ENCODE results near the gene MAML2. TPM values are rescaled to one million over a fixed set of nuclear protein-coding genes. Genes with fewer than 3 reads are reported as not detected.

Gene MAML2
- polyA plus RNA-seq, 3 donors = 30.0 to 33.8 (median 30.9) TPM

GRCh38 chr11:96167203-96167758, 175.7 kb downstream of the MAML2 start:
- DNase-seq (ENCODE audit: low read depth in 3 of 3, low spot score in 2 of 3) = no peak

- no peak for DNase-seq (ENCODE audit: low read depth in 3 of 3, low spot score in 2 of 3)
These were observed 180.0 kb downstream of the MAML2 start for GRCh38 chr11:96162816-96163499.

- DNase-seq (ENCODE audit: low read depth in 3 of 3, low spot score in 2 of 3) = no peak
These were observed 181.5 kb downstream of the MAML2 start for GRCh38 chr11:96161307-96162089.

- no peak for DNase-seq (ENCODE audit: low read depth in 3 of 3, low spot score in 2 of 3)
These were observed 182.2 kb downstream of the MAML2 start for GRCh38 chr11:96160732-96161306.

GRCh38 chr11:96159968-96160367, 183.0 kb downstream of the MAML2 start:
- no peak for DNase-seq (ENCODE audit: low read depth in 3 of 3, low spot score in 2 of 3)

- no peak for DNase-seq (ENCODE audit: low read depth in 3 of 3, low spot score in 2 of 3)
These were observed 184.9 kb downstream of the MAML2 start for GRCh38 chr11:96158126-96158525.

GRCh38 chr11:96157517-96157873, 185.5 kb downstream of the MAML2 start:
- no peak for DNase-seq (ENCODE audit: low read depth in 3 of 3, low spot score in 2 of 3)

GRCh38 chr11:96156379-96156722, 186.6 kb downstream of the MAML2 start:
- no peak for DNase-seq (ENCODE audit: low read depth in 3 of 3, low spot score in 2 of 3)

GRCh38 chr11:96155627-96156378, 187.2 kb downstream of the MAML2 start:
- DNase-seq (ENCODE audit: low read depth in 3 of 3, low spot score in 2 of 3) = peak in 1 of 3 donors; percentile 75

GRCh38 chr11:96154802-96155520, 188.0 kb downstream of the MAML2 start:
- no peak for DNase-seq (ENCODE audit: low read depth in 3 of 3, low spot score in 2 of 3)

- no peak for DNase-seq (ENCODE audit: low read depth in 3 of 3, low spot score in 2 of 3)
These were observed 190.4 kb downstream of the MAML2 start for GRCh38 chr11:96152623-96153022.

GRCh38 chr11:96151501-96151900, 191.5 kb downstream of the MAML2 start:
- DNase-seq (ENCODE audit: low read depth in 3 of 3, low spot score in 2 of 3) = no peak

GRCh38 chr11:96150609-96151008, 192.4 kb downstream of the MAML2 start:
- no peak for DNase-seq (ENCODE audit: low read depth in 3 of 3, low spot score in 2 of 3)

- DNase-seq (ENCODE audit: low read depth in 3 of 3, low spot score in 2 of 3) = no peak
These were observed 193.0 kb downstream of the MAML2 start for GRCh38 chr11:96149743-96150555.

- no peak for DNase-seq (ENCODE audit: low read depth in 3 of 3, low spot score in 2 of 3)
These were observed 195.0 kb downstream of the MAML2 start for GRCh38 chr11:96147906-96148486.

GRCh38 chr11:96147186-96147585, 195.8 kb downstream of the MAML2 start:
- no peak for DNase-seq (ENCODE audit: low read depth in 3 of 3, low spot score in 2 of 3)

GRCh38 chr11:96146765-96147164, 196.2 kb downstream of the MAML2 start:
- no peak for DNase-seq (ENCODE audit: low read depth in 3 of 3, low spot score in 2 of 3)

- no peak for DNase-seq (ENCODE audit: low read depth in 3 of 3, low spot score in 2 of 3)
These were observed 197.8 kb downstream of the MAML2 start for GRCh38 chr11:96145163-96145585.

GRCh38 chr11:96144553-96144952, 198.4 kb downstream of the MAML2 start:
- DNase-seq (ENCODE audit: low read depth in 3 of 3, low spot score in 2 of 3) = no peak

Measured in right renal cortex interstitium (tissue), 3 donors.